GF-D8 (cell line): ENCODE data around the gene WNT10A.
A peak's percentile ranks its signal among the peaks of the same experiment; 100 is the strongest.

Experiments
- DNase-seq: peaks from one replicate; lab custom pipeline; 2025; lab: John Stamatoyannopoulos, UW

WNT10A gene

GRCh38 chr2:218857371-218858137, 23.1 kb upstream of the WNT10A start:
- DNase-seq = no peak

- DNase-seq = no peak
Observed at GRCh38 chr2:218858138-218858445, 22.6 kb upstream of the WNT10A start.

GRCh38 chr2:218858671-218859555, 21.7 kb upstream of the WNT10A start:
- DNase-seq = no peak

- no peak for DNase-seq
Observed at GRCh38 chr2:218859556-218859987, 21.1 kb upstream of the WNT10A start, which contains the start of gene WNT6. TSS of gene WNT6 (plus strand) at chr2:218859805. CDS start at chr2:218860038, 233 bp downstream.

GRCh38 chr2:218859988-218860831, 20.4 kb upstream of the WNT10A start:
- DNase-seq = no peak

GRCh38 chr2:218860950-218861381, 19.7 kb upstream of the WNT10A start:
- DNase-seq = no peak

GRCh38 chr2:218861645-218862318, 18.9 kb upstream of the WNT10A start:
- DNase-seq = no peak

GRCh38 chr2:218863021-218863520, 17.6 kb upstream of the WNT10A start:
- DNase-seq = no peak

- no peak for DNase-seq
Observed at GRCh38 chr2:218865396-218865795, 15.3 kb upstream of the WNT10A start.

- no peak for DNase-seq
Observed at GRCh38 chr2:218865999-218866398, 14.7 kb upstream of the WNT10A start.

- no peak for DNase-seq
Observed at GRCh38 chr2:218867900-218868299, 12.8 kb upstream of the WNT10A start.

GRCh38 chr2:218869064-218869463, 11.6 kb upstream of the WNT10A start:
- no peak for DNase-seq

- DNase-seq = peak; percentile 68
Observed at GRCh38 chr2:218870984-218871344, 9.7 kb upstream of the WNT10A start.

- no peak for DNase-seq
Observed at GRCh38 chr2:218871345-218872302, 9.0 kb upstream of the WNT10A start.

- no peak for DNase-seq
Observed at GRCh38 chr2:218872645-218873358, 7.8 kb upstream of the WNT10A start.

GRCh38 chr2:218873359-218874194, 7.1 kb upstream of the WNT10A start:
- no peak for DNase-seq

GRCh38 chr2:218875692-218876246, 4.9 kb upstream of the WNT10A start:
- DNase-seq = no peak

GRCh38 chr2:218876562-218877219, 4.0 kb upstream of the WNT10A start:
- DNase-seq = no peak
